22Rv1 (cell line): ENCODE measurements around the gene CHST3.
"Not testable (repeated sequence)": the region's sequence is repeated elsewhere in the genome, so short reads cannot be mapped to it uniquely, and the experiment has no call there.

ENCODE experiments used
- H3K27ac ChIP-seq: fragments of 450-650 bp; 2 replicates; pipeline ENCODE4 v1.5.1; 2017
- CTCF ChIP-seq: fragments of 450-650 bp; IDR thresholded peaks from 2 replicates; pipeline ENCODE4 v1.5.1; 2017; ENCODE audit warnings: mild to moderate bottlenecking
- ZFX ChIP-seq: fragments of 450-650 bp; IDR thresholded peaks from 2 replicates; pipeline ENCODE4 v1.6.1; 2017; ENCODE audit warnings: antibody characterized with exemption, borderline replicate concordance

The CHST3 gene

GRCh38 chr10:71981015-71981875 lies 17.1 kb downstream of the CHST3 start:
- no peak for TF ChIP-seq ZFX
- TF ChIP-seq CTCF = no peak
- no peak overlapping the region for H3K27ac ChIP-seq

GRCh38 chr10:71981876-71982230 lies 17.7 kb downstream of the CHST3 start:
- TF ChIP-seq CTCF (no peak), ZFX (no peak)
- H3K27ac ChIP-seq = no peak overlapping the region

GRCh38 chr10:71982269-71983178 lies 18.3 kb downstream of the CHST3 start:
- H3K27ac ChIP-seq = no peak overlapping the region
- no peak for TF ChIP-seq ZFX
- TF ChIP-seq CTCF = no peak

GRCh38 chr10:71984126-71984808 lies 20.1 kb downstream of the CHST3 start:
- no peak for TF ChIP-seq ZFX
- no peak for TF ChIP-seq CTCF
- H3K27ac ChIP-seq = no peak overlapping the region

- H3K27ac ChIP-seq = no peak overlapping the region
- no peak for TF ChIP-seq CTCF
- TF ChIP-seq ZFX = no peak
Observed at GRCh38 chr10:71984809-71985388, 20.7 kb downstream of the CHST3 start.

- no peak overlapping the region for H3K27ac ChIP-seq
- TF ChIP-seq ZFX = no peak
- no peak for TF ChIP-seq CTCF
Observed at GRCh38 chr10:71985542-71986250, 21.5 kb downstream of the CHST3 start.

- H3K27ac ChIP-seq = not testable (repeated sequence)
Observed at GRCh38 chr10:71988895-71989294, 24.7 kb downstream of the CHST3 start.
